GM11168 (cell line): ENCODE data around the gene RIN2.
"Not testable (repeated sequence)": the region's sequence is repeated elsewhere in the genome, so short reads cannot be mapped to it uniquely, and the experiment has no call there.

Experiments
- in situ Hi-C: fragments of 300-500 bp; cut with MboI; formaldehyde crosslinking; loops from one replicate; pipeline ENCODE4 v1.12.0; 2022; ENCODE audit warnings: low sequenced_read_pairs; ENCODE audit not compliant: unreplicated experiment

RIN2 gene

GRCh38 chr20:19735446-19735845 lies 22.6 kb upstream of the RIN2 start:
- in situ Hi-C loops, result no loop called here

- in situ Hi-C loops, result no loop called here
These were observed 21.0 kb upstream of the RIN2 start for GRCh38 chr20:19737025-19737424.

- in situ Hi-C loops, result no loop called here
These were observed 19.1 kb upstream of the RIN2 start for GRCh38 chr20:19738951-19739350.

- in situ Hi-C loops, result no loop called here
These were observed 18.7 kb upstream of the RIN2 start for GRCh38 chr20:19739351-19739750.

GRCh38 chr20:19740512-19740911 lies 17.5 kb upstream of the RIN2 start:
- in situ Hi-C loops, result no loop called here

GRCh38 chr20:19741924-19742323 lies 16.1 kb upstream of the RIN2 start:
- in situ Hi-C loops, result no loop called here

- in situ Hi-C loops, result no loop called here
These were observed 15.0 kb upstream of the RIN2 start for GRCh38 chr20:19742974-19743639.

GRCh38 chr20:19743640-19743995 lies 14.4 kb upstream of the RIN2 start:
- in situ Hi-C loops, result no loop called here

- in situ Hi-C loops, result no loop called here
These were observed 13.0 kb upstream of the RIN2 start for GRCh38 chr20:19745106-19745505.

- in situ Hi-C loops, result no loop called here
These were observed 12.5 kb upstream of the RIN2 start for GRCh38 chr20:19745584-19745983.

GRCh38 chr20:19746396-19746795 lies 11.7 kb upstream of the RIN2 start:
- in situ Hi-C loops, result no loop called here

- in situ Hi-C loops, result no loop called here
These were observed 10.2 kb upstream of the RIN2 start for GRCh38 chr20:19747903-19748302.

- in situ Hi-C loops, result no loop called here
These were observed 9.4 kb upstream of the RIN2 start for GRCh38 chr20:19748681-19749080.

- in situ Hi-C loops, result no loop called here
These were observed 8.4 kb upstream of the RIN2 start for GRCh38 chr20:19749618-19750071.

- in situ Hi-C loops, result no loop called here
These were observed 7.9 kb upstream of the RIN2 start for GRCh38 chr20:19750101-19750606.

GRCh38 chr20:19750907-19751636 lies 7.0 kb upstream of the RIN2 start:
- in situ Hi-C loops, result no loop called here

GRCh38 chr20:19754201-19754600 lies 3.9 kb upstream of the RIN2 start:
- in situ Hi-C loops, result not testable (repeated sequence)

- in situ Hi-C loops, result no loop called here
These were observed 1.1 kb upstream of the RIN2 start for GRCh38 chr20:19756761-19757486.

- in situ Hi-C loops, result no loop called here
These were observed 448 bp upstream of the RIN2 start for GRCh38 chr20:19757487-19758132.

- in situ Hi-C loops, result no loop called here
These were observed 658 bp downstream of the RIN2 start for GRCh38 chr20:19758501-19759331.
